ENCODE measurements around the gene MLXIPL. TPM values are rescaled to one million over a fixed set of nuclear protein-coding genes. Genes with fewer than 3 reads are reported as not detected.

The MLXIPL gene
- total and polyA plus RNA-seq, 2 of the 8 experiments (the other 6 are each of a cell fraction or from before 2014, with no cell fraction given), result 9.4 to 10.6 TPM

DNA sequence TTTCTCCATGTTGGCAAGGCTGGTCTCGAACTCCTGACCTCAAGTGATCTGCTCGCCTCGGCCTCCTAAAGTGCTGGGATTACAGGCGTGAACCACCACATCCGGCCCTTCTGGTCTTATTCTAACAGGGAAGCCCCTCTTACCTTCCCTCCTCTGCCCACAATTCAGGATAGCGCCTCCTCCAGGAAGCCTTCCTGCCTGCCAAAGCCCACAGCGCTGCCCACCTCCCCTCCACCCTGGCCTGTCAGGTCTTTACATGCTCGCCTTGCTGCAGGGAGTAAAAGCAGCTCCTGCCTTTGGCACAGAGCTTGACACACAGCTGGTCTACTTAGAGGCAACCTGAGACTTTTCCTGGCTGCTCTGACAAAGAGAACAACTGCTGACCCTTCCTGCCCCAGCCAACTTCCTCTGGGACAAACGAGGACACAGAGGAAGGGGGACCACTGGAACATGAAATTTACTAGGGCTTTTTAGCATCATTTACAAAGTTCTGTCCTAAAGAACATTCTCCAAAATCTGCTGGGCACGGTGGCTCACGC, 13.2 kb downstream of the MLXIPL start:
- no peak overlapping the region for H3K4me3 ChIP-seq (ENCODE audit: extremely low read depth in 1 of 4, insufficient read depth in 2 of 4, low read depth in 3 of 4, low read length in 4 of 4)
- H4K20me1 ChIP-seq (replicated peaks in 1 of 2; ENCODE audit: control insufficient read depth in 1 of 2, insufficient read depth in 2 of 2, low read length in 2 of 2), result peaks cover 0 to 7% of the 10 kb centered on the region in 2 experiments
- 85% methylated on average over 11 of the region's 11 CpGs; no CpG with 5 or more reads in 1 of the 2 experiments for WGBS, 2 experiments (ENCODE audit: extremely low coverage in 1 of 2, insufficient coverage in 1 of 2, insufficient read length in 1 of 2, insufficient replicate concordance in 2 of 2, low coverage in 1 of 2, low lambda C conversion rate in 2 of 2, missing lambda C conversion rate in 1 of 2)
- H4K91ac ChIP-seq (replicated peaks; ENCODE audit: insufficient read length, low read length), result no peak overlapping the region
- no peak for TF ChIP-seq HDAC6 (IDR thresholded peaks at IDR 0.05; ENCODE audit: low read depth, low read length)
- TF ChIP-seq, protein P1, sequence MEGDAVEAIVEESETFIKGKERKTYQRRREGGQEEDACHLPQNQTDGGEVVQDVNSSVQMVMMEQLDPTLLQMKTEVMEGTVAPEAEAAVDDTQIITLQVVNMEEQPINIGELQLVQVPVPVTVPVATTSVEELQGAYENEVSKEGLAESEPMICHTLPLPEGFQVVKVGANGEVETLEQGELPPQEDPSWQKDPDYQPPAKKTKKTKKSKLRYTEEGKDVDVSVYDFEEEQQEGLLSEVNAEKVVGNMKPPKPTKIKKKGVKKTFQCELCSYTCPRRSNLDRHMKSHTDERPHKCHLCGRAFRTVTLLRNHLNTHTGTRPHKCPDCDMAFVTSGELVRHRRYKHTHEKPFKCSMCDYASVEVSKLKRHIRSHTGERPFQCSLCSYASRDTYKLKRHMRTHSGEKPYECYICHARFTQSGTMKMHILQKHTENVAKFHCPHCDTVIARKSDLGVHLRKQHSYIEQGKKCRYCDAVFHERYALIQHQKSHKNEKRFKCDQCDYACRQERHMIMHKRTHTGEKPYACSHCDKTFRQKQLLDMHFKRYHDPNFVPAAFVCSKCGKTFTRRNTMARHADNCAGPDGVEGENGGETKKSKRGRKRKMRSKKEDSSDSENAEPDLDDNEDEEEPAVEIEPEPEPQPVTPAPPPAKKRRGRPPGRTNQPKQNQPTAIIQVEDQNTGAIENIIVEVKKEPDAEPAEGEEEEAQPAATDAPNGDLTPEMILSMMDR (IDR thresholded peaks at IDR 0.05; ENCODE audit: control extremely low read depth in 1 of 3, insufficient read depth in 1 of 3, low read depth in 1 of 3, low read length in 3 of 3), result peak; percentile 7 to 41 (median 29); a peak in 2 of 4 replicates
- no peaks in the 10 kb centered on the region for H3K9me3 ChIP-seq (ENCODE audit: insufficient read depth in 2 of 2, low read depth in 1 of 2, low read length in 1 of 2)
- H3K79me2 ChIP-seq (ENCODE audit: control insufficient read depth in 1 of 2, insufficient read depth in 2 of 2, low read length in 2 of 2), result no peaks in the 10 kb centered on the region
- H3K4me2 ChIP-seq (ENCODE audit: insufficient read depth in 1 of 2, low read depth in 2 of 2, low read length in 2 of 2), result no peak overlapping the region
- no peak overlapping the region for H2AK5ac ChIP-seq (ENCODE audit: low read depth, low read length)
- ChIA-PET POLR2A (ENCODE audit: partially characterized antibody) (interaction anchor here (1.5 kb wide), 1 partner anchor 100 kb away, joined by 3 read pairs; no protein-coding TSS in a partner anchor), CTCF (ENCODE audit: partially characterized antibody) (interaction anchor here (0.9 to 17.4 kb wide), 12 partner anchors 10 to 286 kb away, joined by 3 to 136 read pairs (median 7); partner anchors contain the start of gene VPS37D)
- no peak overlapping the region for H2BK5ac ChIP-seq (ENCODE audit: low read depth, low read length)
- H3K18ac ChIP-seq (ENCODE audit: extremely low read depth, low read length), result no peak overlapping the region
- H3K14ac ChIP-seq (ENCODE audit: insufficient read length), result no peak overlapping the region
- no peaks in the 10 kb centered on the region; the same call in 1 of the 2 replicates for H3K23me2 ChIP-seq (ENCODE audit: low read depth, low read length)
- no peak overlapping the region for H2BK15ac ChIP-seq (ENCODE audit: low read length)
- no peak overlapping the region for H2BK20ac ChIP-seq (ENCODE audit: low read length)
- no peak overlapping the region for H3K27ac ChIP-seq (ENCODE audit: low read depth, low read length)
- no peak overlapping the region for H2AFZ ChIP-seq (ENCODE audit: low read length)
- no peak overlapping the region for H4K8ac ChIP-seq (ENCODE audit: extremely low read depth, insufficient read depth, low read length)
- DNase-seq (ENCODE audit: low read depth in 1 of 2, low spot score in 2 of 2), result no peak
- no peak overlapping the region for H3K23ac ChIP-seq (ENCODE audit: insufficient read length)
- no peak overlapping the region for H2BK120ac ChIP-seq (replicated peaks; ENCODE audit: low read depth, low read length)
- H4K5ac ChIP-seq (ENCODE audit: insufficient read length, low read depth, low read length), result no peak overlapping the region
- no peaks in the 10 kb centered on the region for H3K36me3 ChIP-seq (ENCODE audit: control insufficient read depth in 2 of 4, insufficient read depth in 4 of 4, low read length in 3 of 4)
- H3K4me1 ChIP-seq (replicated peaks in 1 of 4; ENCODE audit: control insufficient read depth in 3 of 4, insufficient read depth in 4 of 4, low read length in 3 of 4), result peaks cover 0 to 5% (median 3%) of the 10 kb centered on the region in 4 experiments; a peak in 5 of 7 replicates
- no peaks in the 10 kb centered on the region for H3K79me1 ChIP-seq (ENCODE audit: low read depth, low read length)
- no peak overlapping the region for H2BK12ac ChIP-seq (ENCODE audit: low read depth, low read length)
- H3K56ac ChIP-seq (replicated peaks; ENCODE audit: insufficient read length, low read depth, low read length), result no peak overlapping the region
- H3K4ac ChIP-seq (replicated peaks; ENCODE audit: insufficient read length, low read depth, low read length), result no peak overlapping the region
- no peak for FAIRE-seq
- no peak overlapping the region for H3K9ac ChIP-seq (replicated peaks in 1 of 4; ENCODE audit: extremely low read depth in 1 of 4, low read depth in 3 of 4, low read length in 3 of 4)
- H3K27me3 ChIP-seq (replicated peaks in 1 of 4; ENCODE audit: control insufficient read depth in 3 of 4, extremely low read depth in 1 of 4, insufficient read depth in 3 of 4, low read length in 3 of 4), result no peaks in the 10 kb centered on the region; a peak in 1 of 7 replicates
